ENCODE data around the gene FAM124A.

GRCh38 chr13:51223560-51224270 lies 1.5 kb downstream of the FAM124A start:
- no peak for TF ChIP-seq EZH2 (IDR thresholded peaks at IDR 0.05; ENCODE audit: insufficient read depth, poor library complexity, severe bottlenecking)
- no peak for TF ChIP-seq EZH2phosphoT487 (IDR thresholded peaks at IDR 0.05; ENCODE audit: insufficient read depth, low read depth)
